GM21515 (cell line): ENCODE results near the gene NF1.
"Not testable (repeated sequence)": the region's sequence is repeated elsewhere in the genome, so short reads cannot be mapped to it uniquely, and the experiment has no call there.

ENCODE experiments used
- ATAC-seq: cut with Tn5 transposase; IDR thresholded peaks from one replicate; pipeline ENCODE4 v1.9.1; 2021; ENCODE audit not compliant: unreplicated experiment

NF1 gene

DNA sequence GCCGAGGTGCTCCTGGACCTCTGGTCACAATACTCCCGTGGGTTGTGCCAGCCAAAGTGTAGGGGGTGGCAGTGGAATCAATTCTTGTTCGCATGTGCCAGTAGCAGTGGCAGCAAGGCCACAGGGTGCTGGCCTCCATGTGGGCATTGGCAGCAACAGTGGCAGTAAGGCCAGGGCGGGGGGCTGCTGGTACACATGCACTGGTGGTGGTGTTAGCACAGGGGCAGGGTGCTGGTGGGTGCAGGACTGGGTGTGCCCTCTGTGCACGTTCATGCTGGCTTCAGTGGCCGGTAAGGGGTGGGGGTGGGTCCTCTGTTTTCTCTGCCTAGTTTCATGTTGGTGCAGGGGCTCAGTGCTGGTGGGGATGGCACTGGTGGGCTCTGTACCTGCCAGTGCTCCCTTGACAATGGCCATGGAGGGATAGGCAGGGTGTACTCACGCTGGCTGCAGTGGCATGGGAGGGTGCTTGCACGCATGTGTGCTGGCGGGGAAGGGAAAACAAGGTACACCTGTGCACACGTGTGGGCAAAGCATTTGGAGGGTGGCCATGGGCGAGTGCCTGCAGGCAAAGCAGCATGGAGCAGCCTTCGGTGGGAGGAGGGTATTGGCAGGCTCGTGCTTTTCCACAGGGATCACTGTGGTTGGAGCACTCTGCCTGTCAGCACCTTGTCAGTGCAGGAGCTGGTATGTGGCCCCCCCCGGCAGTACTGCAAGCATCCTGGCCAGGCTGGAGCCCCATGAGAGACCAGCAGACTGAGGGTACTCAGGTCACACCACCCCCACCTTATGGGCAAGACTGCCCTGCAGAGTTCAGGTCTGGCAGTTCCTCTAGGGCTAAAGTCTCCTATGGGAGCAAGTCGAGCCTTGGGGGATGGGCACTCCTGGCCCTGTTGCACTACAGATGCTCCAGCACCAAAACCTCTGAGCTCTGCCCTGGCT is 35.8 kb downstream of the NF1 start:
- no peak for ATAC-seq

DNA sequence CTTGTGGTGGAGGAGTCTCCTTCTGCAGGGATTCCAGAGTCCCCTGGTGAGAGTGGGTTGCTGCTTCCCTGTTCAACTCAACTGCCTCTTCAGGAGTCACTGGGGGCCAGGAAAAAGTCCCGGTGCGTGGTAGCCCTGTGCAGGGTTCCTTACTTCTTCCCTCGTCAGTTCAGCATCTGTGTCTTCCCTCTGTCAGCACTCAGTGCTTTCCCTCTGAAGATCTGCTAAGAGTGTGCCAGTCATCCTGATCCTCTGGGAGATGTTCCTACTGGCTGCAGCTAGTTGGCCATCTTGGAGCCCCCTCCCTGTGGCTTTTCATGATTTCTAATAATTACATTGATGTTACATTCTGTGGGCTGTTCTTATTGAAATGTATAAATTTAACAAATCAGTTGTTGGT is 36.5 kb downstream of the NF1 start:
- ATAC-seq: no peak

DNA sequence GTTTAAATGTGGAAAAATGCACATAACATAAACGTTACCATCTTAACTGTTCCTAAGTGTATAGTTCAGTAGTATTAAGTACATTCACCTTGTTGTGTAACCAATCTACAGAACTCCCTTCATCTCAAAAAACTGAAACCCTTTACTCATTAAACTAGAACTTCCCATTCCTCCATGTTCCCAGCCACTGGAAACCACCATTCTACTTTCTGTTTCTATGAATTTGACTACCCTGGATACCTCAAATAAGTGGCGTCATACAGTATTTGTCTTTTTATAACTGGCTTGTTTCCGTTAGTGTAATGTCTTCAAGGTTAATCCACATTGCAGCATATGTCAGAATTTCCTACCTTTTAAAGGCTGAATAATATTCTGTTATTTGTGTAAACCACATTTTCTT is 38.2 kb downstream of the NF1 start:
- ATAC-seq: no peak

DNA sequence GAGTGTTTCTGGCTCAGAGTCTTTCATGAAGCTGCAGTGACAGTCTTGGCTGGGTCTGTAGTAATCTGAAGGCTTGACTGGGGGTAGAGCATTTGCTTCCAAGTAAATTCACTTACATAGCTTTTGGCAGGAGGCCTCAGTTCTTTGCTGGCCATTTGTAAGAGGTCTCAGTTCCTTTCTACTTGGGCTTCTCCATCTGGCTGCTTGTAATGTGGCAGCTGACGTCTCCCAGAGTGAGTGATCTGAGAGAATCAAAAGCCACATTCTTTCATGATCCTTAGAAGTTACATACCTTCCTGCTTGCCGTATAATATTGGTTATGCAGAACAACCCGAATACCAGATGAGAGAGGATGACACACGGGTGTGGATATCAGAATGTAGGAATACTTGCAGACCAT is 39.8 kb downstream of the NF1 start:
- ATAC-seq: no peak

DNA sequence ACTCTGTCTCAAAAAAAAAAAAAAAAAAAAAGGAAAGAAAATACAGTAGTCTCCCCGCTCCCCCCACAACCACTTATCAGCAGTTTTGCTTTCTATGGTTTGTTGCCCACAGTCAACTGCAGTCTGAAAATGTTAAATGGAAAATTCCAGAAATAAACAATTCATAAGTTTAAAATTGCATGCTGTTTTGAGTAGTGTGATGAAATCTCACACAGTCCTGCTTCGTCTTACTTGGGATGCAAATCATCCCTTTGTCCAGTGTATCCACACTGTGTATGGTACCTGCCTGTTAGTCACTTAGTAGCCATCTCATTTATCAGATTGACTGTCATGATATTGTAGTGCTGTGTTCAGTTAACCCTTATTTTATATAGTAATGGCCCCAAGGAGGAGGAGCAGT is 41.5 kb downstream of the NF1 start:
- ATAC-seq: no peak

DNA sequence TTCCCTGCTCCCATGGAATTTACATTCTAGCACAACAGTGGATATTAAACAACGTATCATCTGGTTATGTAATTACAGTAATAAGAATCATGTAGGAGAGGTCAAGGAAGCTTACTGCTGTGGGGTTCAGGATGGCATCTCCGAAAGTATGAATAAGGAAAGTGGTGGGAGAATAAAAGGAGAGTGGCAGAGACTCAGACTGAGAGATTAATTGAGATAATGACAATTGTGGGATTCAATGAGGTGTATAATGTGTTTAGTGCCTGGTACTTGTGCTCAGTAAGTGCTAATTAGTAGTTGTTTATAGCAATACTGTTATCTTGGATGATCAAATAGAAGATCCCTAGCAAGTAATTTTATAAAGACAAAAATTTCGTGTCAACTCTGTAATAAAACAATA is 45.3 kb downstream of the NF1 start:
- no peak for ATAC-seq

DNA sequence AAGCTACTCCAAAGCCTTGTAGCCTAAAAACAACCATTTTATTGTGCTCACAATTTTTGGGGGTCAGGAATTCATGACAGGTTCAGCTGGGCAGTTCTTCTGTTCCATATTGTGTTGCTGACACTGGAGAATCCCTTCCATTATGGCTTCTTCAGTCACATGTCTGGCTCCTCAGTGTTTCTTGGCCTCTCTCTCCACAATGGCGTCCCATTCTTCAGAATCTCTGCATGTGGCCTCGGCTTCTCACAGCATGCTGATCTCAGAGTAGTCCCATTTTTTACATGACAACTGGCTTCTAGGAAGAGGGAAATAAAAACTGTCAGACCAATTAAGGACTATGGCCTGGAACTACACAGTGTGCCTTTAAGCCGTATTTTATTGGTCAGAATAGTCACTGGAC is 49.7 kb downstream of the NF1 start:
- ATAC-seq: no peak

DNA sequence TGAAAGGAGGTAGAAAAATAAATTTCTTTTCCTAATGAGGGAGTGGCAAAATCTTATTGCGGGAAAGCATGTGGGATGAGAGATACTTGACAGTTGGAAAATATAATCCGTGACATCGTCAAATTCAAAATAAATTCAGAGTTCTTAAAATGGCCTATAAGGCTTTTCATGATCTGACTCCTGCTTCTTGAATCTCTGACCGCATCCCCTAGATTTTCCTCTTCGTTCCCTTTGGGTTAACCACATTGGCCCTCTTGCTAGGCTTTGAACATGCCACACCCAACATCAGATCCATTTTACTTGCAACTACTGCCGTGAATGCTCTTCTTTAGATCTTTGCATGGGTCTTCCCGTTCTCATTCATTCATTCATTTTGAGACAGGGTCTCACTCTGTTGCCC is 50.1 kb downstream of the NF1 start:
- ATAC-seq: no peak

DNA sequence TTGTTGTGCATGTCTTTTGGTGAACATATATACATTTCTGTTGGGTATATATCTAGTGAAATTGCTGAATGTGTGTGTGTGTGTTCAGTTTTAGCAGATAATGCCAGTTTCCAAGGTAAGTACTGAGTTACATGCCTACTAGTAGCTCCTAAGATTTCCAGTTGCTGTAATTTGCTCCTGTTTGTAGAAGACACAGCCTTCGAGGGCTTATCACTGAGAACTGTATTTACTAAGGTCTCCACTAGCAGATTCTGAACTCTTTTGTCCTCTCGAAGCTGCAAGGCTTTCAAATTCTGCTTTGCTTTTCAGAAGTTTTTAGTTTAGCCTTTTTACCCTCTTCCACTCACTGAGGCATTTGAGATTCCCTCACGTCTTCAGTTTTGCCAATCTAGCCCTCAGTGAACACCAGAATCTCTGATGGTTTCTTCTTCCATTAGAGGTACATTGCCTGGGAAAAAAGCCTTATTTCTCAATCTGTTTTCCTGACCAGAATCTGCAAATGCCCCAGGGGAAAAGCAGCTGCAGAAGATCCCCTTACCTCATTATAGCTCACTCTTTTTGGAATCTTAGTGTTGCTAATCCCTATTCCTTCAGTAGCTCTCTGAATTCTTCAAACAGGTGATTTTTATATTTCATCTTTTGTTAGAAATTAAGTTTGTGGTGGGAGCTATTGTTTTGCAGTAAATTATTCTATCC is 52.9 kb downstream of the NF1 start:
- ATAC-seq: no peak

DNA sequence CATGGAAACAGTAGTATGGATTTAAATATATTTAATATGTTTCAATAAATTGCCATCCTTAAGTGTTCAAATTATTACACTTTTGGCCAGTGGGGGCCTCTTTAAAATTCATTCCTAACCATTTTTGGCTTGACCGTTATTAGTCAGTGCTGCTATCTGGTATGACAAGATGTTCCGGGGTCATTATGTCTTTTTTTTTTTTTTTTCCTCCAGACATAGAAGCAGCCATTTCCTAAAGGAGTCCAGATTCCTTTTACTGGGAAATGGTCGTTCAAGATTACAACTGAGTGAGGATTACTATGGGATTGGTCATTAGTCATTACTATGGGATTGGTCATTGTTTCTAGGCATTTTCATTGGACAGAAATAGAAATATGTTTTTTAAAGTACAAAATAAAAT is 53.4 kb downstream of the NF1 start:
- no peak for ATAC-seq

DNA sequence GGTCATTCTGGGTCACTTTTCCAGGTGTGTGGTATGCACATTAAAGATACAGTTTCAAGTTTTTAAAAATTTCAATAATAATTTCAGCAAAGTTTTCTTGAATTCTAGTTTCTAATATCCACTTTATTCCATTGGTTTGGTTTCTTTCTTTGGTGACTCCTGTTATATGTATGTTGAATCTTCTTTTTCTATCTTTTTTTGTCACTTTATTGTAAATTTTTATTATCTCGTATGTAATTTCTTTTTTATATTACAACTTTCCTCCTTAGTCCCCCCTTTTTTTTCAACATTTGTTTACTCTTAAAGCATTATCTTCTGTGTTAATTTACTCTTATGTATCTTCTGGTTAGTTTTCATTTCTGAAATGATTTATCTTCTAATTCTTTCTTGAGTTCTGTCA is 57.5 kb downstream of the NF1 start:
- no peak for ATAC-seq

DNA sequence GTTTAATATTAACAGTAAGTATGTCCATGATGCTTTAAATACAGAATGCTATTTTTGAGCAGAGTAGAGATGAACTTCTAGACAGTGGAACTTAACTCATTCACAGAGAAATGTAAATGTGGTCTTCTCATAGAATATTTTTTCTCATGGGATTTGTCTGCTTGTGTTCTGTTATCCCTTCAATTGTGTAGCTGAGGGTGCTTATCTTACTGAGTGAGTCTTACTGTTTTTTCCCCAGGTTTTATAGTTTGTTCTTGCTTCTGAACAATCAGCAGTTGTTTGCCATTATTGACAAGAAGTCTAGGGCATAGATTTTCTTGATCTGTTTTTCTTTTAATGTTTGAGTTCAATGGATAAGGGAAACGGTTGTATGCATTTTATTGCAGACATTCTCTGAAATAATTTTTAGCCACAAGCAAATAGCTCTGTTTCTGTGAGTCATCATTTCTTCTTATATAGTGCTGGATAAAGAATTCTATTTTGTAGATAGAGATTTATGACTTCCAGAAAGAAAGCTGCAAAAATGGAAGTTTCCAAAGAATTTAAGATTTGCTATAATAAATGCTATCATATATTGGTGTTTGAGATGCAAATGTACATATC is 60.5 kb downstream of the NF1 start:
- ATAC-seq: no peak

DNA sequence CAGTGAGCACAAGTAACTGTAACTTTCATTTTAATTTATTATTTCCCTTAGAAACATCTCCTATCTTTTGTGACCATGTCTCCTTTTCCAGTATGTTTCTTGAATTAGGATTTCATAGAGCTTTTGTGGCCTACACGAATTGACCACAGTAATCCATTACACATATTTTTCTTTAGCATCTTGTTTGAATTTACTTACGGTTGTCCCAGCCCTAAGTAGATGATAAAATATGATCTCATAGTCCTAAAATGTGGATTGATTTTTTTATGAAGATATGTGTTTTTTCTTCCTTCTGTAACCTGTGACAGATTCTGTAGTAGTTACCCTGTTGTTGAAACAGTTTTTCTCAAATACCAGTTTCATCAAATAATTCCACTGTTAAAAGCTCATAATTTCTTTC is 61.5 kb downstream of the NF1 start:
- ATAC-seq: no peak

DNA sequence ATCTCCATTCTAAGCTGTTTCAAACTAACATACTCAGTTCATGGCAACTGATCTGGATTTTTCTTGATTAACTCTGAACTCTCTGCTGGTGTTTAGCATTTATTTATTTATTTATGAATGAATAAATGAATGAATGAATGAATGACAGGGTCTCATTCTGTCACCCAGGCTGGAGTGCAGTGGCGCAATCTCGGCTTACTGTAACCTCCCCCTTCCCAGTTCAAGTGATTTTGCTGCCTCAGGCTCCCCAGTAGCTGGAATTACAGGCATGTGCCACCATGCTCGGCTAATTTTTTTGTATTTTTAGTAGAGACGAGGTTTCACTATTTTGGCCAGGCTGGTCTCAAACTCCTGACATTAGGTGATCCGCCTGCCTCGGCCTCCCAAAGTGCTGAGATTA is 62.1 kb downstream of the NF1 start:
- not testable (repeated sequence) for ATAC-seq

DNA sequence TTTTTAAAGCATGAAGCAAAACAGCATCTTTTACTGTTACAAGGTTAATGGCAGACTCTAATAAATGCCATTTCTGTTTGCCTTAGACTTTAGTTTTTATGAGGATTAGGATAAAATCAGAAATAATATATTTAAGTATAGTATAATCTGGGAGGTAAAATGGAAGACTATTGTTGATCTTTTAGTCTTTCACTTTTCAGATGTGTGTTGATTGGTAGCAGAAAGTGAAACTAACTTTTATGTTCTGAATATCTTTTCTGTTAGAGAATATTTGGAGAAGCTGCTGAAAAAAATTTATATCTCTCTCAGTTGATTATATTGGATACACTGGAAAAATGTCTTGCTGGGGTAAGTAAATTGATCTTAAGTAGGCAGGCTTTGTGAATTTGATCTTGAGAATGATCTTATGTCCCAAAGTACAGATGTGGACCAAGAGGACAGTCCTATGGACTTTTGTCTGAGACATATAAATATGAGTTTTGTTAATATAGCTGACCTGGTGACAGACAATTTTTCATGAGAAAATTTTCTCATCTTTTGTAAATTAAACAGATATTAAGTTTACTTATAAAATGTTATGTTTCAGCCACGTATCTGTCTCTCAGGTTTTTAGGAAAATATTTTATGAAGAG is 64.1 kb downstream of the NF1 start:
- no peak for ATAC-seq

DNA sequence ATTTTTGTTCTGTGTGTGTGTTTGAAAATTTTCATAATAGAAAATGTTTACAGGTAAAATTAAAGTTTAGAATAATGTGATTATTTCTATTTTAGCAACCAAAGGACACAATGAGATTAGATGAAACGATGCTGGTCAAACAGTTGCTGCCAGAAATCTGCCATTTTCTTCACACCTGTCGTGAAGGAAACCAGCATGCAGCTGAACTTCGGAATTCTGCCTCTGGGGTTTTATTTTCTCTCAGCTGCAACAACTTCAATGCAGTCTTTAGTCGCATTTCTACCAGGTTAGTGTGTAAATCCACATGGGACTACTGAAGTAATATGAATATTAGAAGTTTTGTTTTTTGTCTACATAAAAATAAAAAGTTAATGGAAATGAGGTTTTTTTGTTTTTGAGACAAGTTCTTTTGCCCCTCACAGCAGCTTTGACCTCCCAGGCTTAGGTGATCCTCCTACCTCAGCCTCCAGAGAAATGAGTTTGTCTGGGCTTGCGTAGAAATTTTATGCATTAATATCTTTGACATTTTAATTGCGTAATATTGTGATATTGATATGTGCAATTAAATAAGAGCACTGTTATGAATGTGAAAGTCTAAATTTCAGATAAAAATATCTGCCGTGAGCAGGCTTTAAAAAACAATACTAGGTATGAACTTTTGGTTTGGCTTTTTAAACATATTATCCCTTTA is 68.5 kb downstream of the NF1 start:
- no peak for ATAC-seq

DNA sequence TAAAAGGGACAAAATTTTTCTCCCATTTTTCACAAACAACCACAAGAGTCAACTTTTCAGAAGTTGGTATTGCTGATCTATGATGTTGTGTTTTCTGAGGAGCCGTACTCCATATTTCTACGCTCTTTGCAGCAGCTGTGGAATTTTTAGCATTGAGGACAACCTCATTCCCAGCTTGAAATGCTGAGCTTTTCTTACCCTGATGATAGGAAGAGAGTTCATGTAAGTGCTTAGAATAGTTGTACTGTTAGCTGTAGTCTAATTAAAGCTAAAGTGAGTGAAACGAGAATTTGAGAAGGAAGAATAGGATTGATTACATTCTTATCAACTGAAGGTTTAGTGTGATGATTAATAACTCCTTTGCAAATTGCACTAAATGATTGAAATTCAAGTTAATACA is 72.3 kb downstream of the NF1 start:
- ATAC-seq: no peak

DNA sequence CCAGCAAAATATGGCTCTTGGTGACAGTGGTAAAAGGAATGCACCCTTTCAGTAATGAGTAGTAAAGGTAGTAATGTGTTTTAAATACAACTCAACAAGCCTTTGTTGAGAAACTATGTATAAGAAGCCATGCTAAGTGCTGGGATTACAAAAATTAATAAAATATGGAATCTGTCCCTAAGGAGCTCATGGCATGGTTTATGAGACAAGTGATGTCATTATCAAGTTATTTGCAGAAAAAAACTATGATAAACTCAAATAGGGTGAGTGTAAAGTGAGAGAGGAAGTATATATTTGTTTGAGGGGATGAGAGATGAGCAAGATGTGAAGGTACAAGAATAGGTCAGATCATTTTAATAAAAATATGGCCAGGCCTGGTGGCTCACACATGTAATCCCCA is 76.9 kb downstream of the NF1 start:
- no peak for ATAC-seq

DNA sequence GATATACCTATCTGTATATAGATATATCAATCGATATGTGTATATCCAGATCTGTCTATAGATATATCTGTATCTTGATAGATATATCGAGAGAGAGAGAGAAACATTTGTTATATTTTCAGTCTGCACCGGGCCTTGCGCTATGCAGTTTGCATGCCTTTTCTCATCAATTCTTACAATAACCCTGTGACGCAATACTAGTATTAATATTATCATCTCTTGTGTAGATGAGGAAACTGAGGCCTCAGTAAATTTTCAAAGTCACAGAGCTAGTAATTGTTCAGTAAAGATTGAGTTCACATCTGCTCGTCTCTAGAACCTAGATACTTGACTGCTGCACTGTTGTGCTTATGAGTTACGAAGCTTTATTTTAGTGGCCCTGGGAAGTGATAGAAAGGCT is 77.6 kb downstream of the NF1 start:
- no peak for ATAC-seq

DNA sequence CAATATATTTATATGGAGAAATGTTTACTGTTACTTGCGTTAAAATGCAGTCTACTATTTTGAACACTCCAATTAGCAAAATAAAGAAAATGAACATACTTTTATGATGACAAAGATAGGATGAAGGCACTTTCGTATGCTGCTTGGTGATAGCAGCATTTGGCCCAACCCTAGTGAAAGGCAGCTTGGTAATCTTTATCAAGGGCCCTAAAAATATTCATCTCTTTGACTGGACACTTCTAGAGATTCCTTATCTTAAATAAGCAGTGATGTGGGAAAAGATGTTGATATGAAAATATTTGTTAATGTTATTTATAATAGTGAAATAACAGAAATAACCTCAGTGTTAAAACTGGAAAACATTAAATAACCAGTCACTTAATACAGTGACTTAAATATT is 79.4 kb downstream of the NF1 start:
- no peak for ATAC-seq

DNA sequence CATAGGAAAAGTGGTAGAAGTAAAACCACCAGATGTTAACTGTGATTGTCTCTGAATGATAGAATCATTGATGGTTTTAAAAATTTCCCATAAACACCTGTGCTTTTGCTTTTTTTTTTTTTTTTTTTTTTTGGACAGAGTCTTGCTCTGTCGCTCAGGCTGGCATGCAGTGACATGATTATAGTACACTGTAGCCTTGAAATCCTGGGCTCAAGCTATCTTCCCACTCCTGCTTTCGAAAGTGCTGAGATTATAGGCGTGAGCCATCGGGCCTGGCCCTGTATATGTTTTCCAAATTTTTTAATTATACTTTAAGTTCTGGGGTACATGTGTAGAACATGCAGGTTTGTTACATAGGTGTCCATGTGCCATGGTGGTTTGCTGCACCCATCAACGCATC is 80.5 kb downstream of the NF1 start:
- no peak for ATAC-seq
